ENCODE measurements around the gene MEIS1. TPM values are rescaled to one million over a fixed set of nuclear protein-coding genes. Genes with fewer than 3 reads are reported as not detected.
"Not testable (repeated sequence)": the region's sequence is repeated elsewhere in the genome, so short reads cannot be mapped to it uniquely, and the experiment has no call there.

MEIS1 gene
- total and polyA plus RNA-seq, 2 donors (not counting 1 experiment from before 2014, with no cell fraction given): 48.3 to 139 TPM

DNA sequence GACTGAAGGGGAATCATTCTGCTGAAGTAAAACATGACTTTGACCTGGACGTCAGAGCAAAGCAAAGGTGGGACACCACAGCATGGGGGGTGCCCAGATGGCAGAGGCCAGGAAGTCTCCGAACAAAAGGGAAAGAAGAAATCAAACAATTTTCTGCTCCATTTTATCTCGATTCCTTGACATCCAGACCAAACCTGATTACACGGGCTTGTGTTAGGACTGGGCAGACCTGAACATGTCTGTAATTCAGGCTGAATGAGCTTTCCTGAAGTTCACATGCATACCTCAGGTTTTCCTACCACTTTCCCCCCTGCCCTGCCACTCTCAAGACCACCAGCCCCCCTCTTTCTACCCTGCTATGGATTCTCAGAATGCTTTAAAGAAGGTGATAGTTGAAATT is 44.8 kb upstream of the MEIS1 start:
- H3K4me2 ChIP-seq (ENCODE audit: extremely low read depth, insufficient read depth, low read length): no peak overlapping the region
- H3K9ac ChIP-seq (ENCODE audit: insufficient read depth, low read length): no peak overlapping the region
- no peaks in the 10 kb centered on the region for H3K36me3 ChIP-seq (ENCODE audit: control insufficient read depth, insufficient read depth, low read length)
- no peaks in the 10 kb centered on the region for H3K27me3 ChIP-seq (ENCODE audit: control insufficient read depth, insufficient read depth, low read length)
- no peak for DNase-seq (ENCODE audit: low read depth in 2 of 2)
- H3K4me3 ChIP-seq (replicated peaks in 1 of 4; ENCODE audit: control extremely low read depth in 1 of 4, insufficient read depth in 1 of 4, low read depth in 3 of 4, low read length in 4 of 4): no peak overlapping the region
- H3K4me1 ChIP-seq (ENCODE audit: control insufficient read depth, extremely low read depth, insufficient read depth, low read length): no peaks in the 10 kb centered on the region
- H4K20me1 ChIP-seq (ENCODE audit: control insufficient read depth, extremely low read depth, insufficient read depth, low read length): no peaks in the 10 kb centered on the region
- H3K79me2 ChIP-seq (ENCODE audit: control insufficient read depth, insufficient read depth, low read length): no peaks in the 10 kb centered on the region
- H3K27ac ChIP-seq (ENCODE audit: insufficient read depth, low read length): no peak overlapping the region
- H3K9me3 ChIP-seq (ENCODE audit: control insufficient read depth, insufficient read depth, low read depth, low read length): no peaks in the 10 kb centered on the region
- TF ChIP-seq, protein P1, sequence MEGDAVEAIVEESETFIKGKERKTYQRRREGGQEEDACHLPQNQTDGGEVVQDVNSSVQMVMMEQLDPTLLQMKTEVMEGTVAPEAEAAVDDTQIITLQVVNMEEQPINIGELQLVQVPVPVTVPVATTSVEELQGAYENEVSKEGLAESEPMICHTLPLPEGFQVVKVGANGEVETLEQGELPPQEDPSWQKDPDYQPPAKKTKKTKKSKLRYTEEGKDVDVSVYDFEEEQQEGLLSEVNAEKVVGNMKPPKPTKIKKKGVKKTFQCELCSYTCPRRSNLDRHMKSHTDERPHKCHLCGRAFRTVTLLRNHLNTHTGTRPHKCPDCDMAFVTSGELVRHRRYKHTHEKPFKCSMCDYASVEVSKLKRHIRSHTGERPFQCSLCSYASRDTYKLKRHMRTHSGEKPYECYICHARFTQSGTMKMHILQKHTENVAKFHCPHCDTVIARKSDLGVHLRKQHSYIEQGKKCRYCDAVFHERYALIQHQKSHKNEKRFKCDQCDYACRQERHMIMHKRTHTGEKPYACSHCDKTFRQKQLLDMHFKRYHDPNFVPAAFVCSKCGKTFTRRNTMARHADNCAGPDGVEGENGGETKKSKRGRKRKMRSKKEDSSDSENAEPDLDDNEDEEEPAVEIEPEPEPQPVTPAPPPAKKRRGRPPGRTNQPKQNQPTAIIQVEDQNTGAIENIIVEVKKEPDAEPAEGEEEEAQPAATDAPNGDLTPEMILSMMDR (conservative IDR thresholded peaks at IDR 0.05 in 1 of 2, IDR thresholded peaks at IDR 0.05 in 1 of 2; ENCODE audit: low read depth in 1 of 2, low read length in 2 of 2): no peak
- TF ChIP-seq EZH2 (IDR thresholded peaks at IDR 0.05; ENCODE audit: low read length, missing control alignments): no peak
- no peak overlapping the region for H2AFZ ChIP-seq (ENCODE audit: low read length)

DNA sequence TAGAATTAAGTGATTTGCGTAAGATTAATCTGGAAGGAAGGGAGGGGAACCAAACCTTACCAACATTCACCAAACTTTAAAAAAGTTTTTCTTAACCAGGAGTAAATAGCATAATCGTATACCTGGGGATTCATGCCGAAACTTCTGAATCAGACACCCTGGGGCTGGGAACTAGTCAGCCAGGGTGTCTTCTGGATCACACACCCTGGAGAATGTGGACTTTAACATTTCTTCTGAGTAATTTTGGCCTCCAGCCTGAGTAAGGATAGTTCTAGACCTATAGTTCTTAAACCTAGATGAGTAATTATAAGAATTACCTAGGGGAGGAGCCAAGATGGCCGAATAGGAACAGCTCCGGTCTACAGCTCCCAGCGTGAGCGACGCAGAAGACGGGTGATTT is 44.1 kb upstream of the MEIS1 start:
- TF ChIP-seq EZH2 (IDR thresholded peaks at IDR 0.05; ENCODE audit: low read length, missing control alignments): no peak
- TF ChIP-seq, protein P1 (conservative IDR thresholded peaks at IDR 0.05 in 1 of 2, IDR thresholded peaks at IDR 0.05 in 1 of 2; ENCODE audit: low read depth in 1 of 2, low read length in 2 of 2): no peak
- Histone ChIP-seq H3K27me3 (ENCODE audit: control insufficient read depth, insufficient read depth, low read length) (no peaks in the 10 kb centered on the region), H2AFZ (ENCODE audit: low read length) (no peak overlapping the region), H3K9me3 (ENCODE audit: control insufficient read depth, insufficient read depth, low read depth, low read length) (no peaks in the 10 kb centered on the region), H3K4me1 (ENCODE audit: control insufficient read depth, extremely low read depth, insufficient read depth, low read length) (no peaks in the 10 kb centered on the region), H4K20me1 (ENCODE audit: control insufficient read depth, extremely low read depth, insufficient read depth, low read length) (no peaks in the 10 kb centered on the region), H3K36me3 (ENCODE audit: control insufficient read depth, insufficient read depth, low read length) (no peaks in the 10 kb centered on the region), H3K4me2 (ENCODE audit: extremely low read depth, insufficient read depth, low read length) (no peak overlapping the region), H3K79me2 (ENCODE audit: control insufficient read depth, insufficient read depth, low read length) (no peaks in the 10 kb centered on the region), H3K27ac (ENCODE audit: insufficient read depth, low read length) (no peak overlapping the region), H3K9ac (ENCODE audit: insufficient read depth, low read length) (no peak overlapping the region), H3K4me3 (replicated peaks in 1 of 4; ENCODE audit: control extremely low read depth in 1 of 4, insufficient read depth in 1 of 4, low read depth in 3 of 4, low read length in 4 of 4) (no peak overlapping the region)
- no peak for DNase-seq (ENCODE audit: low read depth in 2 of 2)

DNA sequence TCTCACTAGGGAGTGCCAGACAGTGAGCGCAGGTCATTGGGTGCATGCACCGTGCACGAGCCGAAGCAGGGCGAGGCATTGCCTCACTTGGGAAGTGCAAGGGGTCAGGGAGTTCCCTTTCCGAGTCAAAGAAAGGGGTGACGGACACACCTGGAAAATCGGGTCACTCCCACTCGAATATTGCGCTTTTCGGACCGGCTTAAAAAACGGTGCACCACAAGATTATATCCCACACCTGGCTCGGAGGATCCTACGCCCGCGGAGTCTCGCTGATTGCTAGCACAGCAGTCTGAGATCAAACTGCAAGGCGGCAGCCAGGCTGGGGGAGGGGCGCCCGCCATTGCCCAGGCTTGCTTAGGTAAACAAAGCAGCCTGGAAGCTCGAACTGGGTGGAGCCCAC is 43.7 kb upstream of the MEIS1 start:
- H3K27ac ChIP-seq (ENCODE audit: insufficient read depth, low read length); H3K9ac ChIP-seq (ENCODE audit: insufficient read depth, low read length); H2AFZ ChIP-seq (ENCODE audit: low read length); H3K4me1 ChIP-seq (ENCODE audit: control insufficient read depth, extremely low read depth, insufficient read depth, low read length); H3K4me3 ChIP-seq (replicated peaks in 1 of 4; ENCODE audit: control extremely low read depth in 1 of 4, insufficient read depth in 1 of 4, low read depth in 3 of 4, low read length in 4 of 4); DNase-seq (ENCODE audit: low read depth in 2 of 2); H3K4me2 ChIP-seq (ENCODE audit: extremely low read depth, insufficient read depth, low read length); H4K20me1 ChIP-seq (ENCODE audit: control insufficient read depth, extremely low read depth, insufficient read depth, low read length); H3K79me2 ChIP-seq (ENCODE audit: control insufficient read depth, insufficient read depth, low read length); H3K36me3 ChIP-seq (ENCODE audit: control insufficient read depth, insufficient read depth, low read length); H3K27me3 ChIP-seq (ENCODE audit: control insufficient read depth, insufficient read depth, low read length); H3K9me3 ChIP-seq (ENCODE audit: control insufficient read depth, insufficient read depth, low read depth, low read length): not testable (repeated sequence)
